Cardiac muscle cell (in vitro differentiated cells and primary cell): ENCODE data around the gene KIF26B. TPM values are rescaled to one million over a fixed set of nuclear protein-coding genes. Genes with fewer than 3 reads are reported as not detected.
A peak's percentile ranks its signal among the peaks of the same experiment; 100 is the strongest.

Source experiments
- DNase-seq, 2 donors: peaks; one replicate each; pipeline versions ENCODE4 v3.0.0 to v3.0.0-alpha.2; 2010 to 2017; ENCODE audit warnings: low read depth in 1 of 2, low spot score in 1 of 2
- H3K27ac ChIP-seq: fragments of 200-600 bp; sonication (generic); 2 replicates; pipeline ENCODE4 v1.5.1; 2016
- H3K27me3 ChIP-seq: fragments of 200-600 bp; sonication (generic); 2 replicates; pipeline ENCODE4 v1.6.0; 2016; ENCODE audit warnings: control low read depth
- H3K36me3 ChIP-seq: fragments of 200-600 bp; sonication (generic); 2 replicates; pipeline ENCODE4 v1.5.1; 2016; ENCODE audit warnings: control low read depth
- H3K4me1 ChIP-seq: fragments of 200-600 bp; sonication (generic); 2 replicates; pipeline ENCODE4 v1.8.1; 2017; ENCODE audit warnings: low read depth, mild to moderate bottlenecking, mixed run types
- H3K4me3 ChIP-seq: fragments of 200-600 bp; sonication (generic); 2 replicates; pipeline ENCODE4 v1.5.1; 2016; ENCODE audit warnings: mild to moderate bottlenecking
- H3K9me3 ChIP-seq: fragments of 200-600 bp; sonication (generic); 2 replicates; pipeline ENCODE4 v1.5.1; 2017; ENCODE audit warnings: low read depth, mild to moderate bottlenecking, control low read depth
- CTCF ChIP-seq: IDR thresholded peaks from 2 replicates; pipeline ENCODE4 v1.5.1; 2012; ENCODE audit warnings: low read depth, mild to moderate bottlenecking, low read length
- polyA plus RNA-seq: library from polyadenylated mRNA; unstranded; fragments of >200 nt; fragmentation: Nextera tagmentation; extraction: Ambion mirVana; gene quantifications from 2 replicates; pipeline ENCODE4 v1.2.1, GENCODE V29; 2016
- total RNA-seq: library from RNA; depleted of rRNA; stranded (reverse); fragments of >200 nt; gene quantifications from 2 replicates; pipeline ENCODE4 v1.2.3, GENCODE V29; 2016

KIF26B gene
- total and polyA plus RNA-seq, 2 experiments from 2014 or later, result 58.9 to 177 TPM

DNA sequence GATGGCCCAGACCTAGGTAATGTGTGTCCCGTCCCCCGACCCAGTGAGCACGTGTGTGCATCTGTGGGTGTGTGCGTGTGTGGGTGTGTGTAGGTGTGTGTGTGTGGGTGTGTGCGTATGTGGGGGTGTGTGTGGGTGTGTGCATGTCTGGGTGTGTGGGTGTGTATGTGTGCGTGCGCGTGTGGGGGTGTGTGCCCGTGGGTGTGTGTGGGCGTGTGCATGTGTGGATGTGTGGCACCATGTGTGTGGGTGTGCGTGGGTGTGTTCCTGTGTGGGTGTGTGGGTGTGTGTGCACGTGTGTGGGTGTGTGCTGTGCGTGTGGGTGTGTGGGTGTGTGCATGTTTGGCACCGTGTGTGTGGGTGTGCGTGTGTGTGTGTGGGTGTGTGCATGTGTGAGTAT lies 309.5 kb downstream of the KIF26B start:
- peaks cover 15% of the 10 kb centered on the region for H3K4me1 ChIP-seq
- no peaks in the 10 kb centered on the region for H3K27me3 ChIP-seq

GRCh38 chr1:245465666-245466065 lies 310.9 kb downstream of the KIF26B start:
- peaks cover 3% of the 10 kb centered on the region for H3K36me3 ChIP-seq
- no peak for TF ChIP-seq CTCF

More for the DNA sequence above, 309.5 kb downstream of the KIF26B start:
- DNase-seq, result no peak
- peaks cover 3% of the 10 kb centered on the region for H3K36me3 ChIP-seq
- no peak for TF ChIP-seq CTCF
- peak overlapping the region; percentile 30 for H3K27ac ChIP-seq
- H3K4me3 ChIP-seq, result no peak overlapping the region
- no peaks in the 10 kb centered on the region for H3K9me3 ChIP-seq

GRCh38 chr1:245466261-245466660 lies 311.5 kb downstream of the KIF26B start:
- Histone ChIP-seq H3K9me3 (no peaks in the 10 kb centered on the region), H3K36me3 (peaks cover 3% of the 10 kb centered on the region), H3K4me3 (no peak overlapping the region), H3K4me1 (peaks cover 13% of the 10 kb centered on the region), H3K27ac (peak overlapping the region; percentile 74), H3K27me3 (no peaks in the 10 kb centered on the region)
- TF ChIP-seq CTCF, result no peak
- no peak for DNase-seq

More at GRCh38 chr1:245465666-245466065, 310.9 kb downstream of the KIF26B start:
- no peak overlapping the region for H3K4me3 ChIP-seq
- peak overlapping the region; percentile 74 for H3K27ac ChIP-seq
- DNase-seq, result no peak
- H3K27me3 ChIP-seq, result no peaks in the 10 kb centered on the region
- no peaks in the 10 kb centered on the region for H3K9me3 ChIP-seq
- peaks cover 13% of the 10 kb centered on the region for H3K4me1 ChIP-seq

DNA sequence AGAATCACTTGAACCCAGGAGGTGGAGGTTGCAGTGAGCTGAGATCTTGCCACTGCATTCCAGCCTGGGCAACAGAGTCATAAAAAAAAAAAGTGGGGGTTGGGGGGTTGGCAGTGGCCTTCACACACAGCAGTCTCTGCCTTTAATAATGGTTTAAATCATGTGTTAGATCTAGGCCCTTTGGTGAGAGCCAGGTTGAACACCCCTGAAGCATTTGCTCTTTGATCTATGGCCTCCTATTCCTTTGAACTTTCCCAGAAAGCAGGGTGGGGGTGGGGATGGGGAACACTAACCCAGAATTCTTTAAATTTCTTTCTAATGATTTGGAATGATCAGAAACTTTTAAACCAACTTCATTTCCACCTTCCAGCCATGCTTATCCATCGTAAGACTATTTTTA lies 313.0 kb downstream of the KIF26B start:
- Histone ChIP-seq H3K9me3 (no peaks in the 10 kb centered on the region), H3K27me3 (no peaks in the 10 kb centered on the region), H3K4me1 (peaks cover 13% of the 10 kb centered on the region), H3K27ac (no peak overlapping the region), H3K4me3 (no peak overlapping the region), H3K36me3 (peaks cover 3% of the 10 kb centered on the region)
- no peak for DNase-seq
- no peak for TF ChIP-seq CTCF

- H3K4me1 ChIP-seq, result peaks cover 13% of the 10 kb centered on the region
- no peaks in the 10 kb centered on the region for H3K36me3 ChIP-seq
- H3K27me3 ChIP-seq, result no peaks in the 10 kb centered on the region
- no peak for DNase-seq
- H3K4me3 ChIP-seq, result no peak overlapping the region
- TF ChIP-seq CTCF, result no peak
- H3K27ac ChIP-seq, result peak overlapping the region; percentile 50
- H3K9me3 ChIP-seq, result no peaks in the 10 kb centered on the region
These were observed 314.2 kb downstream of the KIF26B start for GRCh38 chr1:245469006-245469405.

- DNase-seq, result no peak
- H3K36me3 ChIP-seq, result no peaks in the 10 kb centered on the region
- H3K9me3 ChIP-seq, result no peaks in the 10 kb centered on the region
- TF ChIP-seq CTCF, result no peak
- peaks cover 13% of the 10 kb centered on the region for H3K4me1 ChIP-seq
- H3K27me3 ChIP-seq, result no peaks in the 10 kb centered on the region
- H3K4me3 ChIP-seq, result no peak overlapping the region
- H3K27ac ChIP-seq, result peak overlapping the region; percentile 24
These were observed 314.9 kb downstream of the KIF26B start for GRCh38 chr1:245469734-245470133.
